Measurements from ENCODE around the gene TNFRSF18. TPM values are rescaled to one million over a fixed set of nuclear protein-coding genes. Genes with fewer than 3 reads are reported as not detected.
A peak's percentile ranks its signal among the peaks of the same experiment; 100 is the strongest.

TNFRSF18 gene
- total and polyA plus RNA-seq, 9 donors, result 1.8 to 7.4 (median 3.0) TPM

DNA sequence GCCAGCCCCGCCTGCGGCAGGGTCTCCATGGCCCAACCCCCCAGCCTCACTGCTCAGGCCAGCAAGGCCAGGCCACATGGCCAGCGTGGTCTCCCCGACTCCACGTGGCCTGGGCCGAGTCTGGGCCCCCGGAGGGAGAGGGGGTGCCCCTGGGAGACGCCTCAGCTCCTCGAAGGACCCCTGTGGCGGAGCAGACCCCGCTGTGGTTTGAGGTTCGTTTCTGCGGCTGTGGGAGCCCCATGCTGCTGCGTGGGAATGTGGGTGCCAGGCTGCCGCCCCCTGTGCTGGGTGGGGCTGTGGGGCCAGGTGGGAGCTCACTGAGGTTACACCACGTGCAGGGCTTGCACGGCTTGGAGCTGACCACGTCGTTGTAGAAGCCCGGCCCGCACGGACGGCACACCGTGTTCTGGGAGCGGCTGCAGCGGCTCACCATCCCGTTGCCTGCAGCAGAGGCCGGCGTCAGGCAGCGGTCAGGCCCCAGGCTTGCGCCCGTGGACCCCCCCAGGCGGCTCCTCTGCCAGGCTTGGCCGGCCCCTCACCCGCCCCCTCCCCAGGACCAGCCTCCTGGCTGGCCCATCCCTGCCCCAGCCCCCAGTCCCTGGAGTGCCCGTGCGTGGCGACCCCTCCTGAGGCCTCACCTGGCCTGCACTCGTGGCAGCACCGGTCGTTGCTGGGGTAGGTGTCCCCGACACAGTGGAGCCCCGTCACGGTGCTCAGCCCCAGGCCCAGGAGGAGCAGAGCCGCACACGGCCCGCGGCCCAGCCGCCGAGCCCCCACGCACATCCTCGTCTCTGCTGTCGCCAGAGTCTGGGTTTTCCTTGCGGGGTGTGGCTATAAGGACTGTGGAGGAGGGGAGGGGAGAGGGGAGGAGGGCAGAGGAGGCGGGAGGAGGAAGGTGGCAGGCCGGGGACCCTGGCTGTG lies 7.2 kb upstream of the TNFRSF18 start, which contains the start of gene TNFRSF4:
Gene TNFRSF4, minus strand, starts transcription at position 809 of the 921 bp plus-strand sequence. Its CDS starts 26 bp downstream, at position 783.
- Histone ChIP-seq H3K27ac (ENCODE audit: low read length) (peak within 1 kb of the TSS; percentile 15), H3K4me1 (ENCODE audit: control insufficient read depth, insufficient read depth, low read length) (peaks cover 45% of the 10 kb centered on the region), H3K4me3 (ENCODE audit: low read length) (no peak within 1 kb of the TSS), H3K9me3 (replicated peaks; ENCODE audit: control insufficient read depth, low read depth, low read length) (no peaks in the 10 kb centered on the region), H3K36me3 (ENCODE audit: control insufficient read depth, insufficient read depth, low read length) (peaks cover 31% of the 10 kb centered on the region), H3K27me3 (ENCODE audit: control insufficient read depth, insufficient read depth, low read length) (no peaks in the 10 kb centered on the region)
- no peak for DNase-seq
- WGBS (ENCODE audit: insufficient coverage), result 52% methylated on average over 44 of the region's 56 CpGs

DNA sequence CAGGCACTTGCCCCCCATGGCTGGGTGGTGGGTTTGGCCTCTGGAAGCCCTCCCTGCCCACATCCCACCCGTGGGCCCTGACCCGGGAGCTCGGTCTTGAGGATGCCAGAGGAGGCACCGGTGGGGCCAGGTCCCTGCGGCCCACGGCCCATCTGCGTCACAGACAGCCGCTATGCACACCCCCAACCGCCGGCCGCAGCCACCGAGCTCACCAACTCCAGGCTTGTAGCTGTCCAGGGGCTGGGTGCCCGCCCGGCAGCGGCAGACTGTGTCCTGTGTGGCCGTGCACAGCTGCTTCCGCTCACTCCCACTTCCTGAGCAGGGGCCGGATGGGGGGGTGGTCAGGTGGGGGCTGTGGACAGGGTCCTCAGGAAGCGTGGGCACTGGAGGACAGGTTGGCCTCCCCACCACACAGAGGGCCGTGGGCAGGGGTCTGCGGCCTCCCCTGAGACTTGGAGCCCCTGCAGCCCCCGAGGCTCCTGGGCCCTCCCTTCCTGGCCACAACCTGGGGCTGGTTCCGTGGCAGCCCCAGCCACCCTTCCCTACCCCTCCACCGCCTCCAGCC lies 6.5 kb upstream of the TNFRSF18 start:
- Histone ChIP-seq H3K36me3 (ENCODE audit: control insufficient read depth, insufficient read depth, low read length) (peaks cover 23% of the 10 kb centered on the region), H3K4me1 (ENCODE audit: control insufficient read depth, insufficient read depth, low read length) (peaks cover 51% of the 10 kb centered on the region)

DNA sequence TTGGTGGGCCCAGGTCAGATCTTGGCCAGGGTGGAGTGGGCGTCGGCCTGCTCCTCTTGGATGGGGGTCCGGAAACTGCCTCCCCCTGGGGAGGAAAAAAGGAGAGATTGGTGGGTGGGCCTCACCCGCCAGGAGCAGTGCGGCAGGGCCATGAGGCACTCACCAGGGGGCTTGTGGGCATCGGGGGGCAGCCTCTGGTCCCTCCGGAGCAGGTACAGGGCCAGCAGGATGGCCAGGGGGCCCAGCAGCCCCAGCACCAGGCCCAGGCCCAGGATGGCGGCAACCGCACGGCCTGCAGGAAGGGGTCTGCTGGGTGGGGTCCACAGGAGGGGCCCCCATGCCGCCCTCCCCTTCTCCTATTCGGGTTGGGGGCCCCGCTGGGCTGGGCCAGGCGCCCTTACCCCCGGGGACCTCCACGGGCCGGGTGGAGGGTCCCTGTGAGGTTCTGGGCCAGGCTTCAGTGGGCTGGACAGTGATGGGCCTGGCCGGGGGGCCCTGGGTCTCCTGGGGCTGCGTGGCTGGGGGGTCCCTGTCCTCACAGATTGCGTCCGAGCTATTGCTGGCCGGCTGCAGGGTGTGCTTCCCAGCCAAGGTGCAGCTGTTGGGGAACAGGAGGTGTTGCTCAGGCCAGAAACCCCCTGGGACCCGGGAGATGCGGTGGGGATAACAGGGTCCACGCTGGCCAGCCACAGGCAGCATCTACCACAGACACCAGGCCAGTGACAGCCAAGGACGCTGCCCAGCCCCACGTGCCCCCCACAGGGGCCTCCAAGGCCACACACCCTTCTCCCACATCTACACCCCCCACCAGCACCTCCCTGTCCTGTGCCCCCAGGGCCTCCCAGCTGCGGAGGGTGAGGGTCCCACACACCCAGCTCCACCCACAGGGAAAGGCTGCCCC lies 5.4 kb upstream of the TNFRSF18 start:
- Histone ChIP-seq H3K4me3 (ENCODE audit: low read length) (no peak overlapping the region), H3K27me3 (ENCODE audit: control insufficient read depth, insufficient read depth, low read length) (peaks cover 3% of the 10 kb centered on the region), H3K9me3 (replicated peaks; ENCODE audit: control insufficient read depth, low read depth, low read length) (no peaks in the 10 kb centered on the region), H3K4me1 (ENCODE audit: control insufficient read depth, insufficient read depth, low read length) (peaks cover 59% of the 10 kb centered on the region), H3K27ac (ENCODE audit: low read length) (no peak overlapping the region), H3K36me3 (ENCODE audit: control insufficient read depth, insufficient read depth, low read length) (peaks cover 16% of the 10 kb centered on the region)
- 79% methylated on average over 24 of the region's 28 CpGs for WGBS (ENCODE audit: insufficient coverage)
- DNase-seq, result no peak

More for the DNA sequence above, 6.5 kb upstream of the TNFRSF18 start:
- Histone ChIP-seq H3K4me3 (ENCODE audit: low read length) (no peak overlapping the region), H3K27me3 (ENCODE audit: control insufficient read depth, insufficient read depth, low read length) (no peaks in the 10 kb centered on the region), H3K27ac (ENCODE audit: low read length) (peak overlapping the region; percentile 35), H3K9me3 (replicated peaks; ENCODE audit: control insufficient read depth, low read depth, low read length) (no peaks in the 10 kb centered on the region)
- 38% methylated on average over 12 of the region's 24 CpGs for WGBS (ENCODE audit: insufficient coverage)
- peak; percentile 49 for DNase-seq

DNA sequence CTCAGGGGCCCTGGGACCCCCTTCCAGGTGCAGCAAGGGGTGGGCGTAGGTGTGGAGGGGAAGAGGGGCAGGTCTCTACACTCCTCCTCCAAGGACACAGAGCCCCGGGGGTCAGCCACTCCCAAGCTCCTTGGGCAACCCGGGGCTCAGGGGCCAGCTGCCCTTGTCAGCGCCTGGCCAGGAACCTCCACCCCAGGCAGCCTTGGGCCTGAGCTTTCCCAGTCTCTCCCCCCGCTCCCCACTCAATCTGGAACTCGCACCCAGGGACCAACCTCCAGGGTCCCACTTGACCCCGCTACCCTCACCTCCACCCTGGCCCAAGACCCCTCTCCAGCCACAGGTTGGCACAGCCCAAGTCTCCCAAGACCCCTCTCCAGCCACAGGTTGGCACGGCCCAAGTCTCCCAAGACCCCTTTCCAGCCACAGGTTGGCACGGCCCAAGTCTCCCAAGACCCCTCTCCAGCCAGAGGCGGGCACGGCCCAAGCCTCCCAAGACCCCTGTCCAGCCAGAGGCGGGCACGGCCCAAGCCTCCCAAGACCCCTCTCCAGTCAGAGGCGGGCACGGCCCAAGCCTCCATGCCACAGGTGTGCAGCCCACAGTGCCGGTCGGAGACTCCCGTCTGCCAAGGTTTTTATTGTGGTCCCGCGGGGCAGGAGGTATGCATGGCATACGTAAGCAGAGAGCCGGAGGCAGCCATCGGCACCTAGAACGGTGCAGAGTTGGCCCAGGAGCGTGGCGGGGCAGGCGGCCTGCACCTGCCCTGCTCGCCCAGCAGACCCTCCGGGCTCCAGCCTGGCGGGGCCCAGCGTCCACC lies 4.5 kb upstream of the TNFRSF18 start:
- Histone ChIP-seq H3K36me3 (ENCODE audit: control insufficient read depth, insufficient read depth, low read length) (peaks cover 9% of the 10 kb centered on the region), H3K4me1 (ENCODE audit: control insufficient read depth, insufficient read depth, low read length) (peaks cover 66% of the 10 kb centered on the region), H3K4me3 (ENCODE audit: low read length) (no peak overlapping the region), H3K27me3 (ENCODE audit: control insufficient read depth, insufficient read depth, low read length) (peaks cover 10% of the 10 kb centered on the region), H3K9me3 (replicated peaks; ENCODE audit: control insufficient read depth, low read depth, low read length) (no peaks in the 10 kb centered on the region), H3K27ac (ENCODE audit: low read length) (no peak overlapping the region)
- no peak for DNase-seq
- WGBS (ENCODE audit: insufficient coverage), result 88% methylated on average over 27 of the region's 31 CpGs

DNA sequence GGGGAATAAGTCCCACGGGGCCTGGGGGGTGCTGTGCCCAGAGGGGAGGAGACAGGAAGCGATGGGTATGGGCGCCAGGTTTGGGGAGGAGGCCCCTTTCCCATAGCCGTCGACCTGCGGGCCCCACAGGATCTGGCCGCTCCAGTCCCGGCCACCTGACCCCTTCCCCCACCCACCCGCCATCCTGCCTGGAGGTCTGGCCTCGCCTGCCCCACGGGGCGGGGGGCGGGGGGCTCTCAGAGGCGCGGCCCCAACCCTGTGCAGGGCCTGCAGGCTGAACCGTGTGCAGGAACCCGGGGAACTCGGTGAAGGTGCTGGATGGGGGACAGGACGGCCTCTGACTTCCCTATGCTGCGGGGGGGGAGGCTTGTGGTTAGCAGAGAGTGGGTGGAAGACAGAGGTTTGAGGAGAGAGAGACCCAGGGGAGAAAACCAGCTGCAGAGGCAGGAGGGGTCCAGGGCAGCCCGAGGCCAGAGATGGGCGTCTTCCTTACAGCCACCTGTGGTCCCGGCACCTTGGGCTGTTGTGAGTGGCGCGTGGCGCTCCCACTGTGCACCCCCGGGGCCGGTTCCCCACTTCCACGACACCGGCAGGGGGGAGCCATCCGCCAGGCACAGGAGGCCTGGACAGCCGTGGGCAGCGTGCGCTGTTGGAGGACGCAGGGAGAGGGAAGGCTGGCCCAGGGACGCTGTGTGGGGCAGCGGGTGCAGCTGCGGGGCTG lies 2.5 kb upstream of the TNFRSF18 start:
- Histone ChIP-seq H3K9me3 (replicated peaks; ENCODE audit: control insufficient read depth, low read depth, low read length) (no peaks in the 10 kb centered on the region), H3K27me3 (ENCODE audit: control insufficient read depth, insufficient read depth, low read length) (peaks cover 20% of the 10 kb centered on the region), H3K36me3 (ENCODE audit: control insufficient read depth, insufficient read depth, low read length) (no peaks in the 10 kb centered on the region), H3K4me3 (ENCODE audit: low read length) (no peak overlapping the region), H3K4me1 (ENCODE audit: control insufficient read depth, insufficient read depth, low read length) (peaks cover 65% of the 10 kb centered on the region), H3K27ac (ENCODE audit: low read length) (peak overlapping the region; percentile 87)
- 42% methylated on average over 20 of the region's 38 CpGs for WGBS (ENCODE audit: insufficient coverage)
- DNase-seq, result peak; percentile 50

DNA sequence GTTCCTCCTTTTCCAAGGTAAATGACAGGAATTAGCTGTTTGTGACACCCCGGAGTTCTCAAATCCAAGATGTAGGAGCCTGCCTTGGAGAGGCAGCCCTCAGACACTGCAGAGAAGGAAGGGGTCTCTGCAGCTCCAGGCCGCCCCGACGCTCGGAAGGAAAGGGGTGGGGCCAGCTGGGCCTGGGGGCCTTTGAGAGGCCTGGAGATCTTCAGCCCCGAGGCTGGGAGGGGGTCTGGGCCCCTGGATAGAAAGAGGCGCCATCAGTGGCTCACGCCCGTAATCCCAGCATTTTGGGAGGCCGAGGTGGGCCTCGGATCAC lies 1.1 kb upstream of the TNFRSF18 start:
- Histone ChIP-seq H3K36me3 (ENCODE audit: control insufficient read depth, insufficient read depth, low read length) (no peaks in the 10 kb centered on the region), H3K9me3 (replicated peaks; ENCODE audit: control insufficient read depth, low read depth, low read length) (no peaks in the 10 kb centered on the region), H3K4me3 (ENCODE audit: low read length) (no peak overlapping the region), H3K4me1 (ENCODE audit: control insufficient read depth, insufficient read depth, low read length) (peaks cover 58% of the 10 kb centered on the region), H3K27ac (ENCODE audit: low read length) (peak overlapping the region; percentile 47), H3K27me3 (ENCODE audit: control insufficient read depth, insufficient read depth, low read length) (peaks cover 20% of the 10 kb centered on the region)
- 78% methylated on average over 6 of the region's 11 CpGs for WGBS (ENCODE audit: insufficient coverage)
- no peak for DNase-seq

- H3K9me3 ChIP-seq (replicated peaks; ENCODE audit: control insufficient read depth, low read depth, low read length), result no peaks in the 10 kb centered on the region
- no peak overlapping the region for H3K27ac ChIP-seq (ENCODE audit: low read length)
- 64% methylated on average over 2 of the region's 19 CpGs for WGBS (ENCODE audit: insufficient coverage)
- H3K36me3 ChIP-seq (ENCODE audit: control insufficient read depth, insufficient read depth, low read length), result no peaks in the 10 kb centered on the region
- peaks cover 20% of the 10 kb centered on the region for H3K27me3 ChIP-seq (ENCODE audit: control insufficient read depth, insufficient read depth, low read length)
- no peak for DNase-seq
- H3K4me3 ChIP-seq (ENCODE audit: low read length), result no peak overlapping the region
- H3K4me1 ChIP-seq (ENCODE audit: control insufficient read depth, insufficient read depth, low read length), result peaks cover 54% of the 10 kb centered on the region
These were observed 657 bp upstream of the TNFRSF18 start for GRCh38 chr1:1206966-1207531.

DNA sequence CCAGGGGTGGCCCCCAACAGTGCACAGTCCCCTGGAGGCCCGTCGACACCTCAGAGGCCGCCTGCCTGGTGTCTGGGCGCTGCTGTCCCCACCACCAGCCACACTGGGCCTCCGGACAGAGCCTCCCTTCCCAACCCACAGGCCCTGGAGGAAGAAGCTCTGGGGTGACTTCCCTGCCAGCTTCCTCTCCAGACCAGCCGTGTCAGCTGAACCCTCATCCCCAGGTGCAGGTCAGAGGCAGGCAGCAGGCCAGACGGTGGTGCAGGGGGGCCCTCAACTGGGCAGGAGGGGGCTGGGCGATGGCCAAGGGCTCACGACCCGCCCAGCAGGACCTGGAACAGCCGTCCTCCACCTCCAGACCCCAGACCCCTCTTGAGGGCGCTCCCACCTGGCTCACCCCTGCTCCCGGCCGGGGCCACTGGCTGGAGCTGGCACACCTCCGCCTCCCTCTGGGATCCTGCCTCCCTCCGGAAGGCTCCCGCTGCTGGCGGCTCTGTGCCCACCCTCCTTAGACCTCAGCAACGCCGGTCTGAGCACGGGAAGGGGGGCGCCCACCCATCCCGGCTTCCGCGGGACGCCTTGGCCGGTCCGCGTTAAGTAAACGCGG lies 520 bp downstream of the TNFRSF18 start:
- Histone ChIP-seq H3K27ac (ENCODE audit: low read length) (no peak overlapping the region), H3K4me3 (ENCODE audit: low read length) (peak overlapping the region; percentile 19), H3K27me3 (ENCODE audit: control insufficient read depth, insufficient read depth, low read length) (peaks cover 21% of the 10 kb centered on the region), H3K4me1 (ENCODE audit: control insufficient read depth, insufficient read depth, low read length) (peaks cover 49% of the 10 kb centered on the region), H3K9me3 (replicated peaks; ENCODE audit: control insufficient read depth, low read depth, low read length) (no peaks in the 10 kb centered on the region), H3K36me3 (ENCODE audit: control insufficient read depth, insufficient read depth, low read length) (no peaks in the 10 kb centered on the region)
- no peak for DNase-seq
- WGBS (ENCODE audit: insufficient coverage), result 21% methylated on average over 31 of the region's 31 CpGs
